HG02571 (cell line): ENCODE data around the gene E2F4.

Experiments used
- ATAC-seq: cut with Tn5 transposase; IDR thresholded peaks from one replicate; pipeline ENCODE4 v1.9.1; 2021; ENCODE audit warnings: mild to moderate bottlenecking, moderate library complexity; ENCODE audit not compliant: unreplicated experiment

Gene E2F4

DNA sequence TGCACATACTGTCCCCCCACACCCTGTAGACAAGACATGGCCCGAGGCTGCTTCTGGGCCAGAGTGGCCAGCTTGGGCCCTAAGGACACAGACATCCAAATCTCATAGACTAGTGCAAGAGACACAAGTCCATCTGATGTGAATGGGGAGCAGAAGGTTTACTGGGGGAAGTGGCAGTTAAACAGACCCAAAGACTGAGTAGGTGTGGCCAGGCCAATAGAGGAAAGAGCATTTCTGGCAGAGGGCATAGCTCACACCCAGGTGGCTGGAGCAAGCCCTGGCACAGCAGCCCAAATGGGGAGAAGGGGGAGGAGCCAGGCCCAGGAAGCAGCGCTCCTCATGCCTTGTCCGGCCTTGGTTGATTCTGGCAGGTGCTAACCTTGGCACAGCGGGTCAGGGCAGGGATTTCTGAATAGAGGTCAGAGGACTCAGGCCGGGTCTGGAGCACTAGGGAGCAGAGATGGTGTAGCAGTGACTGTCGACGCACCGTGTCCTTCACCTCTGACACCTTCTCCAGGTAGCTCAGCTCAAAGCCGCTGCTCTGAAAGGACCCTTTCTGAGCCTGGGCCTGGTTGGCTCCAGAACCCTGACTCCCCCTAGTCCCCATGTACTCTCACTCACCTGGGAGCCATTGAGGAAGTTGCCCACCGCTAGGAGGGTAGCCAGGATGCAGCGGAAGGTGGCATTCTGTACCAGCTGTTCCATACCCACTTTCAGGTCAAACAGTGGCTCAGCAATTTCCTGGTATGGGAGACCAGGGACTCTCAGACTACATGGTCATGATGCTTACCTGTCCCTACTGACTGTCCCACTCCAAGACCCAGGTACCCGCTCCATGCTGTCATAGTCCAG lies 39.1 kb downstream of the E2F4 start:
- no peak for ATAC-seq

GRCh38 chr16:67233596-67233995 lies 41.6 kb downstream of the E2F4 start:
- no peak for ATAC-seq

DNA sequence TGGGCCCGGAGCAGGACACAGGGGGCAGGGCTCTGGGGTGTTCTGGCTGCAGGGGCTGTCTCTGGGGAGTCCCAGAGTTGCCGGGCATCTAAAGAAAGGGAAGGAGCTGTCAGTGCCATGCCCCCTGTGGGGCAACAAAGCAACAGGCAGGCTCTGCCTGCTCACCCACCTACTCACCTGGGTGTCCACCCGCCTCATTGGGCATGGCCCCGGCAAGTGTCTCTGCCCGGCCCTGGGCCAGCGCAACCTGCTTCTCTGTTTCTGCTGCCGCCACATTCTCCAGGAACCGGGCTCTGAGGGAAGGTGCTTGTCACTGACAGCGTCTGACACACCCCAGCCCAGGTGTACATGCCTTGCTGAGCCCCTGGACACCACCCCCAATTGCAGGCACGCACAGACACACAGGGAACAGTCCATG lies 42.2 kb downstream of the E2F4 start:
- ATAC-seq = no peak

DNA sequence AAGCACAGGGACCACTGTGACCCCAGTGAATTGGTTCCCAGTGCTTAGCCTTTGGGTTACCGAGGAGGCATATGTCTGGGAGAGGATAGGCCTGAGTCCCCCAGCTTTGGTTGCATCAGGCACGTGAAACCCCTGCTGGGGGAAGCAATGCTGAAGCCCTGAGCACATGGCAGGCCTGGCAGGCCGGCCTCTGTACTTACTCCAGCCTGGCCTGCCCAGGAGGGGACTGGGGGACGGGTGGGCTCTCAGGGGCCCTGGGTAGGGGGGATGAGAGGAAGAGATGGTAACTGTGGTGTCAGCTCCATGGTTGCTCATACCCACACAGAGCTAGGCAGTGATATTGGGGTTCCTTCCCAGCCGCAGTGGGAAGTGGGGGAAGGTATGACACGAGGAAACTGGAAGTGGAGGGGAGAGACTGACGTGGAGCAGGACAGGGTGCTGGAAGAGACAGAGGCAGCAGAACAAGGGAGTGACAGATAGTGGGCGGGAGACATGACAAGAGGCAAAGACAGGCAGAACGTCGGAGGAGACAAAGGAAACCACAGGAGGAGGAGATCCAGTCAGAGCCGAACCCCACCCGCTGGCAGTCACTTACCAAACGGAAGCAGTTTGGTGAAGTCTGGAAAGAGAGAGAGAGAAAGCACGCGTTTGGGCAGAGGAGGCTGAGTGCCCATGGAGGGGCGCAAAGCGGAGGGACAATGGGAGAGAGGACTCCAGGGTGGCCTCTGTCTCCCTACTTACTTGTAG lies 44.0 kb downstream of the E2F4 start:
- no peak for ATAC-seq

- no peak for ATAC-seq
These were observed 44.8 kb downstream of the E2F4 start for GRCh38 chr16:67236563-67237395.

DNA sequence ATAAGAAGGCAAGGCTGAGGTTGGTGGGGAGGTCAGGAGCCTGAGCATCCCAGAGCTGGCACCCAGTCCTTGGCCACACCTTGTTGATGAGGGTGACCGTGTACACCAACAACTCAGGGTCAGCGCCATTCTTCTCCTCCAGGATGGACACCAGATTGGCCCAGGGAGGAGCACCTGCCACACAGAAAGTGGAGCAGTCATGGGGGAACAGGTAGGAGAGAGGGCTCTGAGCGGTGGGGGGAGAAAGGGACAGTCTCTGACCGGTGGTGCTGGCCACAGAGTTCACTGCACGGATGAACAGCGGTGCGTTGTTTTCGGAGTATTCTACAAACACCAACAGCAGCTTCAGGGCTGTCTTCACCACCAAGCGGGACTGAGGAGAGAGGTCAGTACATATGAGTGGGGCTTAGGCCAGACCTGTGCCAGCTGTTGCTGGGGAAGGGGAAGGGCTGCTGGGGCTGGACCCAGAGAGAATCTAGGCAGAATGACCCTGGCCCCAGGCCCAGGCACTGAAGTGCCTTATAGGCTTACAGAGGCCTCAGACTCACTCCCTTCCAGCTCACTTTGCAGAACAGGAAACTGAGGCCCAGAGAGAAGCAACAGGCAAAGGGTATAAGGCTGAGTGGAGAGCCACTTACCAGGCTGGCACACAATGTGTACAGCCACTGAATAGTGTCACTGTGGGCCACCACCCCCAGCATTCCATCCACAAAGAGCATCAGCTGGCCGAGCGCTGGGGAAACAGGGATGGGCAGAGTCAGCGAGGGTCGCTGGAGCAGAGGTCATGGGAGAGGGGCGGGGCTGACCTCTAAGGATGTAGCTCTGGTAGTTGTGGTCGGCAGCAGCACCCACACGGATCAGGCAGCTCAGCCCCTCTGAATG lies 45.7 kb downstream of the E2F4 start:
- no peak for ATAC-seq

DNA sequence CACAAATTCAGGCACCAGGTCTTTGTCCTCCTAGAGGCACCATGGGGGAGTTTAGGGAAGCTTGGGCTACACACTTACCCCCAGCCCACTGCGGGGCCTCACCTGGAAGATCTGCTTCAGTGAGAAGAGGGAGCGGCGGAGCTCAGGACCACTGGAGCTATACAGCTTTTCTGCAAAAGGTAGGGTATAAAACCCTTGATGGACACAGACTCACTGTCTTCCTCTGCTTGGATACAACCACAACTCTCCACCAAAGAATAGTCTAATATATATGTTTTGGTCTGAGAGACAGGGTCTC lies 46.3 kb downstream of the E2F4 start:
- no peak for ATAC-seq

DNA sequence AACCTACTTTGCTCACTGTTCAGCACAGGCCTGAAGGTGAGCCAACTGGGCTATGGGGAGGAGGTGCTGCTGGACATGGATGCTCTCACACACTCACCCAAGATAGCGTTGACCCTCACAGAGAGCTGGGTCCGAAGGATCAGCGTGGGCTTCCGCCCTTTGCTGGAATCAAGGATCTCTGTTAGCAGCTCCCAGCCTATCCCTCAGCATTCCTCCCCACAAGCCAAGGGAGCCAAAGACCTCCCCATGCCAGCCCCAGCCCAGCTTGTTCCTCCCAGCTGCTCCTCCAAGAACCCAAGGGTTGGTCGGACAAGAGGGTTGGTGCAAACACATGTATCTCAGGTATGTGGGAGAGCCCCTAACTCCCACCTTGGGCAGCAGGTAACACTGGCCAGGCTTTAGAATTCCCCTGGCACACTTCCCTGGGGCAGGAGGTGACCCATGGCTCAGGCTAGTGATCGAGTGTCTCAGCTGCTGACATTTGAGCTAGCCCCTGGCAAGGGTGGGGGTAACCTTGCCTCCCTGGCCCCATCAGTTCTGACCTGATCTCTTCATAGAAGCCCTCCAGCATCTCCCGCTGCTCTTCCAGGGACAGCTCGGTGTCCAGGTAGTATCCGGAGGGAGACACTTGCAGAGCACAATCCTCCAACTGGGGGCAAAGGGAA lies 47.0 kb downstream of the E2F4 start:
- no peak for ATAC-seq

DNA sequence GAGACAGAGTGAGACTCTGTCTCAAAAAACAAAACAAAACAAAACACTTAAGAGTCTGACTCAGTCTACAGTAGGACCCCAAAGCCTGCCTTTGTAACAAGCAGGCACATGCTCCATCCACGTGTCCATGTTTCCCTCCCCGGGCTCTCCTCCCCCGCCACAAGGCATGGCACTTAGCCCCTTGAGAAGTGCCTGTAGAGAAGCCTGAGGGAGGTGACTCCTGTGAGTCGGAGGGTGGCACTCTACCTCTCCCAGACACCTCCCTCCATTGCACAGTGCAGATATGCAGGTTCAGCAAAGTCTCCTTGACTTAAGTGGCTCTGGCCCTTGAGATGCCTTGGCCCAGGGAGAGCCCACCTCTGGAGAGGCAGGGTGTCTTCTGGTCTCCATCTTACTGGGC lies 48.6 kb downstream of the E2F4 start:
- no peak for ATAC-seq

DNA sequence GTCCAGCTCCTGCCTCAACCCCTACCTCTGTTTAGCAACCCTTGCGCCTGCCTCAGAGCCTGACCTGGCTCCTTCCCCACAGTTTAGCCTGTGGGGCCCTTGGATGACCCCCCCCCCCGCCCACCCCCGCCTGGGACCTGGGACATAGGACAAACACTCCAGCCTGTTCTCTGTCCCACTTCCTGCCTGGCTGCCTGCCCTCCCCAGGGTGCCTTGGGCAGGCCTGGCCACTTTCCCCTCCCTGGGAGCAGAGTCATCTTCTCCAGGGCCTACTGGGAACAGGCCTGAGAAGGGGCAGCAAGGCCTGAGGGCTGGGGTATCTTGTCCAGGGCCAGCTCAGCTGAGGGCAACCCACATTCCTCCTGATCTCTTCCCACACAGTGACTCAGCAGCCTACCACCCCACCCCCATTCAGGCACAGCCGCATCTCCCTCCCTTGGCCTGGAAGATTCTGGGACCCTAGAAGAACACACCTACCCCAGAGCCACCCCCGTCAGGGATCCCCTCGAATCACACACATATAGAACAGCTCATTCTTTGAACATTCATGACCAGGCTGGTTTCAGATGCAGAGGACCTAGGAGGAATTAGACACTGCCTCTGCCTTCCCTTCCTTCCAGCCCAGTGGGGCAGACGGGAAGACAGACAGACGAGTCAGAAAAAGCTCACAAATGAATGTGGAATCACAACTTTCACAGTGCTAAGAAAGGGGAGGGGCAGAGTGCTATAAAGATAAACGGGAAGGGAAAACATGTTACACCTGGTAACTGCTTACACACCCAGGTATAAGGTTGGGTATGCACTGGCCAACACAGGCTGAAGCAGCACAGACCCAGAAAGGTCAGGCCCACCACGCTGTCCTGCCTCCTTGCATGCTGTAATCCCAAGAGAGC lies 49.3 kb downstream of the E2F4 start:
- ATAC-seq = no peak

DNA sequence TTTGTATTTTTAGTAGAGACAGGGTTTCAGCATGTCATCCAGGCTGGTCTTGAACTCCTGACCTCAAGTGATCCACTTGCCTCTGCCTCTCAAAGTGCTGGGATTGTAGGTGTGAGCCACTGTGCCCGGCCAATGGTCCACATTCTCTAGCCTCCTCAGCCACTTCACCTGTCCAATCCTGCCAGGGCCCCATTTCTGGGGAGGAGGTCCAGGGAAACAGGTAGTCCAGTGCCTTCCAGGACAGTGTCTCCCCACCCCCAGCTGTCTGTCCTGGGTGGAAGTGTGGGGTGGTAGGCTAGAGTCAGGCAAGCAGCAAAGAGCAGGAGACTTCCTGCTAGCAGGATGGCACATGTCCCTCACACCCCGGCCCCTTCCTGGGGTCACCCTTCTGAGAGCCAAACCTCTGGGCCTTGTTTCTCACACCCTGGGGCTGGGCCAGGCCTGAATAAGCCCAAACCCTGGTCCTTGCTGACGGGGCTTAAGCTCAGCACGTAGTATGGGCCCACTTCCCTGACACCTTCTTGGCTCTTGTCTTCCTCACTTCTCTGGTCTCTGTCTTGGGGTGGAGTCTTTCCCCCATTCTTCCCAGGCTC lies 50.3 kb downstream of the E2F4 start:
- no peak for ATAC-seq

GRCh38 chr16:67243481-67243880 lies 51.5 kb downstream of the E2F4 start:
- no peak for ATAC-seq

DNA sequence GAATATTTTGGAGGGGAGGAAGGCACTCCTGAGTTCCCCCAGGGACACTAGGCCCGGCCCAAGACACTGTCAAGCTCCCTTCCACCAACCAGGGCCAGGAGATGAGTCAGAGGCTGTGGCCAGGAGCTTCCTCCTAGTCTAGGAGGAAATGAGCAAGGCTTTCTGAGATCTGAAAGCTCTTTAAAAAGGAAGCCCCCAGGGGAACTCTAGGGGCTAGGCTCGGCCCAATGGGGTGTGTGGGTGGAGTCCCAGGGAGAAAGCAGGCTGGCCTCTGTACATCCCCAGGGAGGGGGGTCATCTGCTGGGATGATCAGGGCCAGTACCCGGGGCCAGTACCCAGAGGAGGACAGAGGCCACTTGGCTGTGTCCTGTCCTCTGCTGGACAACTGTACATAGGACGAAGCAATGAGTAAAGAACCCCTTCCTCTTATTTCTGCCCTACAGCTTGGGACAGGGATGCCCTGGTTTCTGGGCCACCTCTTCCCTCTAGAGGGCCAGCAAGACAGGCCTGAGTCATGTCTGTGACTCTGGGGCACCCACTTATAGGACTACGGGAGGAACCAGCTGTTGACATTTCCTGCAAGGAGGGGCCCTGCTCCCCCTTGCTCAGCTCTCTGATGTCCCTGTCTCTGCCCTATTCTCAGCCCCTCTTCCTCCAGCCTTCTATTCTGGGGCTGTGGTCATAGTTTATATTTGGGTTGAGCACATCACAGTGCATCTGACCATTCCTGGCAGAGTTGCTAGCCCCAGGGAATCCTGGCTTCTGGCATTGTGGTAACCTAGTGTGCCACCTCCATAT lies 52.6 kb downstream of the E2F4 start:
- peak; percentile 38 for ATAC-seq

DNA sequence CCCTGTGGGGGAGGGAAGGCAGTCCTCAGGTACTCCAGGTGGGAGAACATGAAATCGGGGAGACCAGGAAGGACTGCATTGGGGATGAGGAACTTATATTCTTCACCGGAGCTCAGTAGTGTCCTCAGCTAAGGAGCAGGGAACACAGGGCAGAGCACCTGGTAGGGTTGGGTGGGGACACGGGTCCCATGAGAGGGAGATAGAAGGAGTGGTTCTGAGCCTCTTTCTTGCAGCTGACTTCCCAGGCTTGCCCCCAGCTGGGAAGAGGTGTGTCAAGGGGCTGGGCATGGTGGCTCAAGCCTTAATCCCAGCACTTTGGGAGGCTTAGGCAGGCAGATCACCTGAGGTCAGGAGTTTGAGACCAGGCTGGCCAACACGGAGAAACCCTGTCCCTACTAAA lies 53.2 kb downstream of the E2F4 start:
- ATAC-seq = no peak

GRCh38 chr16:67245674-67246080 lies 53.7 kb downstream of the E2F4 start:
- no peak for ATAC-seq

DNA sequence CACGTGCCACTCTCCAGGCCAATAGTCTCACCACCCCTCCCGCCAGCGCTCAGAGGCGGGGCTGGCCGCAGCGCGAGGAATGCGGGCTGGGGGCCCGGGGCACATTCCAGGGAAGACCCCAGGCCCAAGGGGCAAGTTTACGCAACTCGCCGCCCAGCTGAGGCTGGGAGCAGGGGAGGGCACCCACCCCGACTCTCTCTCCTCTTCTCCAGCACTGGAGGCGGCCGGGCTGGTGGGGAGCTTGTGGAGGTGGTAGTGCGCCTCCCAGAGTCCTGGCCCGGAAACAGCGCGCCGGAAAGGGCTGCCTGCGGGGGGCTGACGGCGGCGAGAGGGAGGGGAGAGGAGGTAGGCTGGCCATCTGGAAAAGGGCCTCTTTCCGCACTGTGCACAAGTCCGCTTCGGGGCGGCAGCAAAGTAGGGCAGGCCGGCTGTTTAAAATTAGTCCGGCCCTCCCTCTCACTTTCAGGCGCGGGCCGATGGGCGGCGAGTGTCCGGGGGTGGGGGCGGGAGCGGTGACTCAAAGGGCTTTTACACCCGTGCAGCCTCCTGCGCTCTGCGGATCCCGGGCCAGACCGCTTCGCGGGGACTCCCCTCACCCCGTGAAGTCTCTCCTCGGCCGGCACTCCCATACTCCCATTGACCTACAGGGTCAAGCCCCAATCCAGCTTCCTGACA lies 54.3 kb downstream of the E2F4 start:
- peak; percentile 22 for ATAC-seq

- peak; percentile 18 for ATAC-seq
These were observed 54.8 kb downstream of the E2F4 start for GRCh38 chr16:67246756-67247191.
